ENCODE results near the gene HRCT1.

DNA sequence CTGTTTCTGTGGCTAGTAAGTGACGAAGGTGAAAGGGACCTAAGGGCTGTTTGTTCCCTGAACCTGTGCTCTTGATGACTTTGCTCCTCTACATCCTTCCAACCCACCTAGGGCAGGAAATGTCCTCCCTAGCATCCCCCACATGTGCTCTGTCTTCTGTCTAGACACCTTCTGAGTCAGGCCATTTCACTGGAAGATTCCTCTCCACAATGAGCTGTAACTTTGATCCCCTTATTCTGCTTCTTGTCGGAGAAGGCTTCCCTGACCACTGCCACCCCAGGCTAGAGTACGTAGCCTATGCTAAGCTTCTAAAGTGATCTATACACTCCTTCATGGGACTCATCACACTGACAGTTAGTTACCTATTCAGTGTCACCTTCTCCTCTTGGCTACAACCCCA, 25.0 kb downstream of the HRCT1 start:
- TF ChIP-seq POLR2A (IDR thresholded peaks at IDR 0.05): no peak
- TF ChIP-seq, protein P1, sequence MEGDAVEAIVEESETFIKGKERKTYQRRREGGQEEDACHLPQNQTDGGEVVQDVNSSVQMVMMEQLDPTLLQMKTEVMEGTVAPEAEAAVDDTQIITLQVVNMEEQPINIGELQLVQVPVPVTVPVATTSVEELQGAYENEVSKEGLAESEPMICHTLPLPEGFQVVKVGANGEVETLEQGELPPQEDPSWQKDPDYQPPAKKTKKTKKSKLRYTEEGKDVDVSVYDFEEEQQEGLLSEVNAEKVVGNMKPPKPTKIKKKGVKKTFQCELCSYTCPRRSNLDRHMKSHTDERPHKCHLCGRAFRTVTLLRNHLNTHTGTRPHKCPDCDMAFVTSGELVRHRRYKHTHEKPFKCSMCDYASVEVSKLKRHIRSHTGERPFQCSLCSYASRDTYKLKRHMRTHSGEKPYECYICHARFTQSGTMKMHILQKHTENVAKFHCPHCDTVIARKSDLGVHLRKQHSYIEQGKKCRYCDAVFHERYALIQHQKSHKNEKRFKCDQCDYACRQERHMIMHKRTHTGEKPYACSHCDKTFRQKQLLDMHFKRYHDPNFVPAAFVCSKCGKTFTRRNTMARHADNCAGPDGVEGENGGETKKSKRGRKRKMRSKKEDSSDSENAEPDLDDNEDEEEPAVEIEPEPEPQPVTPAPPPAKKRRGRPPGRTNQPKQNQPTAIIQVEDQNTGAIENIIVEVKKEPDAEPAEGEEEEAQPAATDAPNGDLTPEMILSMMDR (IDR thresholded peaks at IDR 0.05): no peak

All from Peyer's patch (tissue), 4 donors.